Heart right ventricle (tissue), 16 donors: ENCODE measurements around the gene CEP89. TPM values are rescaled to one million over a fixed set of nuclear protein-coding genes. Genes with fewer than 3 reads are reported as not detected.
"Not testable (repeated sequence)": the region's sequence is repeated elsewhere in the genome, so short reads cannot be mapped to it uniquely, and the experiment has no call there.

Source experiments
- ATAC-seq, 8 donors: fragments of 200-7000 bp; cut with Tn5 transposase; one replicate each; pipeline ENCODE4 v1.9.1; 2020; ENCODE audit warnings: mild to moderate bottlenecking in 8 of 8, moderate library complexity in 8 of 8, moderate number of reproducible peaks in 1 of 8
- DNase-seq, 2 donors: peaks; one replicate each; pipeline ENCODE4 v3.0.0-alpha.2; 2020
- H3K27ac ChIP-seq, 10 donors: fragments of 200-600 bp; sonication (generic) in 2 of 10; one replicate each; pipeline versions ENCODE4 v1.5.0 to v1.8.0; 2020 to 2022; ENCODE audit warnings: mild to moderate bottlenecking in 3 of 10
- H3K27me3 ChIP-seq, 7 donors: fragments of 200-600 bp; one replicate each; pipeline ENCODE4 v1.8.0; 2021 to 2022; ENCODE audit warnings: mild to moderate bottlenecking in 2 of 7
- H3K36me3 ChIP-seq, 9 donors: fragments of 200-600 bp; sonication (generic) in 1 of 9; one replicate each; pipeline versions ENCODE4 v1.5.0 to v1.8.0; 2020 to 2022; ENCODE audit warnings: mild to moderate bottlenecking in 2 of 9
- H3K4me1 ChIP-seq, 9 donors: fragments of 200-600 bp; sonication (generic) in 1 of 9; one replicate each; pipeline versions ENCODE4 v1.5.0 to v1.8.0; 2020 to 2022; ENCODE audit warnings: mild to moderate bottlenecking in 4 of 9
- H3K4me3 ChIP-seq, 10 donors: fragments of 200-600 bp; sonication (generic) in 2 of 10; one replicate each; pipeline versions ENCODE4 v1.5.0 to v1.8.0; 2020 to 2022; ENCODE audit warnings: mild to moderate bottlenecking in 7 of 10, moderate library complexity in 2 of 10
- H3K9me3 ChIP-seq, 11 donors: fragments of 200-600 bp in 10 of 11; sonication (generic) in 2 of 11; one replicate each; pipeline versions ENCODE4 v1.5.0 to v1.8.0; 2013 to 2022; ENCODE audit warnings: mild to moderate bottlenecking in 2 of 11, control low read depth in 1 of 11, moderate library complexity in 1 of 11
- WGBS, 2 donors: extraction: QIAGEN DNeasy Blood & Tissue Kit; methylation state at CpG; one replicate each; pipeline ENCODE4 v1.1.7; 2013; ENCODE audit warnings: inconsistent platforms in 1 of 2; 5-methylcytosine and 5-hydroxymethylcytosine counted together
- intact Hi-C, 10 donors: fragments of 100-400 bp; cut with DNase I; formaldehyde crosslinking; loops; one replicate each; pipeline versions ENCODE4 v1.11.1 to v1.14.2; 2022
- long read RNA-seq, 3 donors: library from polyadenylated mRNA; unstranded; transcript quantifications; one replicate each; pipeline ENCODE4 v2.0.0, GENCODE V29; 2020 to 2021
- polyA plus RNA-seq, 2 donors: library from polyadenylated mRNA; stranded (reverse); fragments of 200-250 nt; gene quantifications; one replicate each; pipeline ENCODE4 v1.2.3, GENCODE V29; 2013
- total RNA-seq, 10 donors: library from RNA; stranded (reverse); fragmentation: NEBNext Ultra II Directional in 3 of 10; extraction: Animal tissue kit (Norgen Biotek cat#: 25700) in 3 of 10; gene quantifications; one replicate each; pipeline versions ENCODE4 v1.2.1 to v1.2.4, GENCODE V29; 2021 to 2023
- TF ChIP-seq, protein P1 (sequence below), 9 donors: fragments of 200-600 bp; sonication (generic) in 2 of 9; IDR thresholded peaks; one replicate each; pipeline versions ENCODE4 v1.5.0 to v1.8.0; 2021 to 2022; ENCODE audit warnings: antibody characterized with exemption in 9 of 9, mild to moderate bottlenecking in 5 of 9, moderate library complexity in 1 of 9
- donor health status: Arrhythmogenic right ventricular cardiomyopathy.
- donor health status: ischemic (EF 13 %, LVEDD 7.1; RV severe dilation, severe dysfunction).
- donor health status: healthy with polysubstance abuse.
- donor health status: DM: no; HTN: yes; CAD: no.
- donor health status: DM: no; HTN: no; CAD: no.
- donor health status: ischemic (EF 25% LVEDD 6.9; RV normal size, moderate dysfunction).
- donor health status: ischemic (EF 25% LVEDD 5.7; RV mildly dilated, moderate dysfunction).
- donor health status: healthy.
- donor health status: DM: yes; HTN: yes; CAD: no.
- donor health status: Ischemic cardiomyopathy.
- donor health status: ischemic (EF 35%, LVEDD 5.7; RV mildly dilated, moderate dysfunction).
- donor health status: nonischemic (EF 11% LVEDD 7.7; RV severe dilation, severe dysfunction).
- donor health status: DM: yes; HTN: yes; CAD: no.
- donor health status: PGD.
- donor health status: ischemic (EF 29% LVEDD 5.4; RV normal size, mild dysfunction).
- donor health status: nonischemic (EF 23%, LVEDD 6.1; RV moderate dilation, normal function).

CEP89 gene
- 10 to 100 TPM in 6 of 10 donors, 1 to 10 TPM in 4; 7.8 to 13.9 (median 10.4) TPM for total RNA-seq
- polyA plus RNA-seq, result 1 to 10 TPM; 7.5 to 8.3 TPM
- long read RNA-seq, donor 1, full-length matches to known transcripts, result 5 of 16 reads
- long read RNA-seq, donor 1, partial matches to known transcripts, result 9 of 16 reads
- long read RNA-seq, donor 1, other reads (novel, unspliced or antisense), result 2 of 16 reads
- long read RNA-seq, donor 2, full-length matches to known transcripts, result 7 of 15 reads
- long read RNA-seq, donor 2, partial matches to known transcripts, result 4 of 15 reads
- long read RNA-seq, donor 2, other reads (novel, unspliced or antisense), result 4 of 15 reads
- long read RNA-seq, donor 3, full-length matches to known transcripts, result 4 of 14 reads
- long read RNA-seq, donor 3, partial matches to known transcripts, result 4 of 14 reads
- long read RNA-seq, donor 3, other reads (novel, unspliced or antisense), result 6 of 14 reads

DNA sequence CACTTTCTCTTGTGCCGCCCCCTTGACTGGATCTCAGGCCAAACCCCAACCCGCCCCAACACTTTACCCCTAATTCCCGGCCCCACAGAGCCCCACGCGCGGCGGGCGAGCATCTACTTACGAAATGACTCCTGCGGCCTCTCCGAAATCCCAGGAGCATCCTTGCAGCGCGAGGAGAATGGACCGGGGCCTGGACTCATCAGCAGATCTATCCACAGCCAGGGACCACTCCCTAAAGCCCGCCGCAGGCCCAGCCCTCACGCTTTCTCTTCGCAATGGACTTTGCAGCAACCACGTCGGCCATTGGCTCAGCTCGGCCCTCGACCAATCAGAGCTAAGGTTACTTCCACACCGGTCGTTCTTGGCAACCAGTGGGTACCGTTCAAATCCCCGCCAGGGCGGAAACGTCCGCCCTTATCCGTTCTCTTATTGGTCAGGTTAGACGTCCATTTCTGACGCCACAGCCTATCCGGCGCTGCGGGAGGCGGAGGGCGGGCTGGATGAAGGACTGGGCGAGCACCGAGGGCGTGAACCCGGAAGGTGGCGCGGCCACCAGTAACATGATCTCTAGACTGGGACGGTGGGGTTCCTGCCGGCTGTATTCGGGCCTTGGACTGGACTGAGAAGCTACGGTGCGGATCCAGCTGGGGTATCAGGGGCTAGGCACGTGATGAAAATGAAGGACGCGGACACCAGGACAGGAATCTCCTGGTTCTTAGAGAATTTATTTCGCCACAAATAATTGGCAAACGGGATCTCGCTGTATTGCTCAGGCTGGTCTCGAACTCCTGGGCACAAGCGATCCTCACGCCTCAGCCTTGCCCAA, at the start of gene CEP89, which contains the start of gene FAAP24:
CEP89 (minus strand) TSS at position 244 of the 826 bp plus-strand sequence; CDS start at position 160, 84 bp downstream.
FAAP24 (plus strand) TSS at position 528 of the 826 bp plus-strand sequence. CDS start 955 bp downstream, outside the sequence.
- 3 to 4% methylated on average over 57 of the region's 57 CpGs for WGBS, 2 donors
- ATAC-seq, result peak; percentile 99 to 100 (median 99)
- Histone ChIP-seq H3K27me3 (no peaks in the 10 kb centered on the region), H3K36me3 (peaks cover 0 to 16% (median 0%) of the 10 kb centered on the region in 9 donors), H3K27ac (peak within 1 kb of the TSS in 9 of 10 donors; percentile 42 to 91 (median 61)), H3K9me3 (no peaks in the 10 kb centered on the region), H3K4me1 (peaks cover 0 to 23% (median 14%) of the 10 kb centered on the region in 9 donors), H3K4me3 (peak within 1 kb of the TSS; percentile 57 to 85 (median 74))
- intact Hi-C loops, result loop anchor here in 5 of 10 donors (5.0 to 10.0 kb wide), 4 partner anchors 113 to 205 kb away; partner anchors contain the start of gene GPATCH1 (in 3 of the 5)
- DNase-seq, result peak; percentile 96 to 98
- TF ChIP-seq, protein P1, sequence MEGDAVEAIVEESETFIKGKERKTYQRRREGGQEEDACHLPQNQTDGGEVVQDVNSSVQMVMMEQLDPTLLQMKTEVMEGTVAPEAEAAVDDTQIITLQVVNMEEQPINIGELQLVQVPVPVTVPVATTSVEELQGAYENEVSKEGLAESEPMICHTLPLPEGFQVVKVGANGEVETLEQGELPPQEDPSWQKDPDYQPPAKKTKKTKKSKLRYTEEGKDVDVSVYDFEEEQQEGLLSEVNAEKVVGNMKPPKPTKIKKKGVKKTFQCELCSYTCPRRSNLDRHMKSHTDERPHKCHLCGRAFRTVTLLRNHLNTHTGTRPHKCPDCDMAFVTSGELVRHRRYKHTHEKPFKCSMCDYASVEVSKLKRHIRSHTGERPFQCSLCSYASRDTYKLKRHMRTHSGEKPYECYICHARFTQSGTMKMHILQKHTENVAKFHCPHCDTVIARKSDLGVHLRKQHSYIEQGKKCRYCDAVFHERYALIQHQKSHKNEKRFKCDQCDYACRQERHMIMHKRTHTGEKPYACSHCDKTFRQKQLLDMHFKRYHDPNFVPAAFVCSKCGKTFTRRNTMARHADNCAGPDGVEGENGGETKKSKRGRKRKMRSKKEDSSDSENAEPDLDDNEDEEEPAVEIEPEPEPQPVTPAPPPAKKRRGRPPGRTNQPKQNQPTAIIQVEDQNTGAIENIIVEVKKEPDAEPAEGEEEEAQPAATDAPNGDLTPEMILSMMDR (IDR thresholded peaks at IDR 0.05), result no peak

DNA sequence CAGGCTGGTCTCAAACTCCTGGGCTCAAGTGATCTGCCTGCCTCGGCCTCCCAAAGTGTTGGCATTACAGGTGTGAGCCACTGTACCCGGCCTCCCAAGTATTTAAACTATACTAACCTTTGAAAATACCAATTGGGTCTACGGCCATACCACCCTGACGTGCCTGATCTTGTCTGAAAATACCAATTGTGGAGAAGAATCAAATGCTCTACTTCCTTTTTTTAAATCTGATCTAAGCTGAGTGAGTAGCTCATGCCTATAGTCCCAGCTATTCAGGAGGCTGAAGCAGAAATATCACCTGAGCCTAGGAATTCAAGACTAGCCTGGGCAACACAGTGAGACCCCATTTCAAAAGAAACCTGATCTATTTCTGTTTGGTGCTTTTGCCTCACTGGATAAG, 39.1 kb upstream of the CEP89 start:
- 89 to 91% methylated on average over 4 of the region's 4 CpGs for WGBS, 2 donors
- intact Hi-C loops, H3K27ac ChIP-seq, H3K4me1 ChIP-seq, DNase-seq, H3K27me3 ChIP-seq, H3K4me3 ChIP-seq, ATAC-seq, H3K9me3 ChIP-seq: not testable (repeated sequence)
- peaks cover 0 to 10% (median 0%) of the 10 kb centered on the region in 9 donors for H3K36me3 ChIP-seq

DNA sequence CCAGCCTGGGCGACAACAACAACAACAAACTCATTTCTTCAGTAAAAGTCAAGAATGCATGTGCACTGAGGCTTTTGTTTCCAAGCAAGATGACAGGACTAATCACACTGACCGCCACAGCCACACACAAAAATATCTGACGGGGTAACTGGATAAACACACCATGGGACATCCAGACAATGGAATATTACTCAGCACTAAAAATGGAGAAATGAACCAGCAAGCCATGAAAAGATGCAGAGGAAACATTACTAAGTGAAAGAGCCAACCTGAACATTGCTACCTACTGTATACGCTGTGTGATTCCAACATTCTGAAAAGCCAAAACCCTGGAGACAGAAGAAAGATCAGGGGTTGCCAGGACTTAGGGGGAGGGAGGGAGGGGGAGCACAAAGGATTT, 37.0 kb upstream of the CEP89 start:
- intact Hi-C loops, result no loop called here
- DNase-seq, result no peak
- 97% methylated on average over 4 of the region's 4 CpGs for WGBS, 2 donors

DNA sequence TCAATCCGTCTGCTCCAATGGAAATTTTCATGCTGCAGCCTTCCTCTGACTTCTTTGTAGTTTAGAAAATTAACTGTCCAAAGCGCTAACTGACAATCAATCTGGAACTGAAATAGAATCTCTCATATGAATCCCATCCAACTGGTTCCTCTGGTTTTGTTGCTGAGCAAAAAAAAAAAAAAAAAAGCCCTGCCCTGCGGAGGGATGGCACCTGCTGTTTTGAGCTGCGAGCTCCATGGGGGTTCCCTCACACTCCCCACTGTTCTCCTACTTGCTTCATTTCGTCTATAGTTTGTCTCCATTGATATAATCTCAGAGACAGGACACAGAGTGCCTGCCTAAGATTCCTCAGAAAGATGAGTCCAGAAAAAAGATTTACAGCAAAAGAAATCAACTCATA, 33.7 kb upstream of the CEP89 start:
- Histone ChIP-seq H3K27me3 (no peaks in the 10 kb centered on the region), H3K4me3 (no peak overlapping the region), H3K27ac (no peak overlapping the region), H3K36me3 (peaks cover 0 to 3% (median 0%) of the 10 kb centered on the region in 9 donors), H3K9me3 (no peaks in the 10 kb centered on the region), H3K4me1 (no peaks in the 10 kb centered on the region)
- TF ChIP-seq, protein P1 (IDR thresholded peaks at IDR 0.05), result no peak
- DNase-seq (no peak), ATAC-seq (no peak)
- WGBS, 2 donors, result 84 to 89% methylated on average over 5 of the region's 5 CpGs
- intact Hi-C loops, result no loop called here

More for the DNA sequence above, 37.0 kb upstream of the CEP89 start:
- H3K36me3 ChIP-seq, result peaks cover 0 to 10% (median 0%) of the 10 kb centered on the region in 9 donors
- no peak for ATAC-seq
- TF ChIP-seq, protein P1 (IDR thresholded peaks at IDR 0.05), result no peak
- no peaks in the 10 kb centered on the region for H3K9me3 ChIP-seq
- H3K27me3 ChIP-seq, result no peaks in the 10 kb centered on the region
- no peak overlapping the region for H3K27ac ChIP-seq
- H3K4me3 ChIP-seq, result no peak overlapping the region
- no peaks in the 10 kb centered on the region for H3K4me1 ChIP-seq

DNA sequence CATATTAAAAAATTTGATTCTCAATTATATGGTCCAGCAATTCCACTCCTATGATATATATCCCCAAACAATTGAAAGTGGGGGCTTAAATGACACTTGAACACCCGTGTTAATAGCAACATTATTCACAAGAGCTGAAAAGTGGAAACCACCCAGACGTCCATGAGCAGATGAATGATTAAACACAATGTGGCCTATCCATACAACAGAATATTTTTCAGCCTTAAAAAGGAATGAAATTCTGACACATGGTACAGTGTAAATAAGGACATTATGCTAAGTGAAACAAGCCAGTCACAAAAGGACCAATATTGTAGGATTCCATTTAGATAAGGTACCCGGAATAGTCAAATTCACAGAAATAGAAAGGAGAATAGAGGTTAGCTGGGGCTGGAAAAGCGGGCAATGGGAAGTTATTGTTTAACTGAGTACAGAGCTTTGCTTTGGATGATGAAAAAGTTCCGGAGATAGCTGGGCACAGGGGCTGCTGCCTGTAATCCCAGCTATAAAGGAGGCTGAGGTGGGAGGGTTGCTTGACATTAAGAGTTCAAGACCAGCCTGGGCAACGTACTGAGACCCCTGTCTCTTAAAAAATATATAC, 31.8 kb upstream of the CEP89 start:
- H3K4me3 ChIP-seq, intact Hi-C loops, DNase-seq, H3K4me1 ChIP-seq, H3K27ac ChIP-seq, ATAC-seq, H3K36me3 ChIP-seq, H3K27me3 ChIP-seq, H3K9me3 ChIP-seq: not testable (repeated sequence)
- WGBS, 2 donors, result 77 to 79% methylated on average over 6 of the region's 6 CpGs

DNA sequence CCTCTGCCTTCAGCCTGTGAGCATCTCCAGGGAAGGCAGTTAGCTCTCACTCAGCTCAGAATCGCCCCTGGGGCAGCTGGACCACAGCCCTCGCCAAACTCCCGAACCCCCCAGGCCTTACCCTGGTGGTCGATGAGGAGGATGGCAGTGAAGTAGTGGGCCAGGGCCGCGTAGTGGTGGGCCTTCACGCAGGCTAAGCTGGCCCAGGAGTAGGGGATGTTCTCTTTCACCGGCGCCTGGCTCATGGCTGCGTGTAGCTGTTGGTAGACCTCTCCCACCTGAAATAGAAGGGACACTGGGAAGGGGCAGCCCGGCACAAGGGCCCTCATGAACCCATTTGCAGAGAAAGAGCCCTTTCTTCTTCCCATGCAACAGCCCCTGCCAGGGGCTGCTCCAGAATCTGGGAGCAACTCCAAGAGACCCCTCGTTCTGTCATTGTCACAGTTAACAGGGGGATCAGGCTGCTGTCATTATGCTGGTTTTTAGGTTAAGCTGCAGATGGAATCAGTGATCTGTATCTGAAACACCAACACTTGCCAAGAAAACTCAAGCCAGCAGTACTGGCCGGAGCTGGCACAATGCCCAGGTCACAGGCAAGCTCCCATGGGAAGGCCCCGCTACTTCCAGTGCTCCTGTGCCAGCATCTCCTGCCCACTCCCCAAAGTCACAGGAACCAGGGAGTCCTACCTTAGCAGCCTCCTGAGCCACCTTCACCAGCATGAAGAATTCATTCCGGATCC, 30.5 kb upstream of the CEP89 start:
- H3K9me3 ChIP-seq, ATAC-seq: not testable (repeated sequence)
- 79 to 80% methylated on average over 15 of the region's 15 CpGs for WGBS, 2 donors

More for the DNA sequence above, 30.5 kb upstream of the CEP89 start:
- H3K4me3 ChIP-seq, H3K27ac ChIP-seq, H3K27me3 ChIP-seq, H3K36me3 ChIP-seq, DNase-seq, H3K4me1 ChIP-seq, intact Hi-C loops: not testable (repeated sequence)
